GM19372 (cell line): ENCODE results near the gene UBN1.

Experiments used
- ATAC-seq: cut with Tn5 transposase; IDR thresholded peaks from one replicate; pipeline ENCODE4 v1.9.1; 2021; ENCODE audit warnings: mild to moderate bottlenecking, low read depth, moderate library complexity; ENCODE audit not compliant: unreplicated experiment

UBN1 gene

DNA sequence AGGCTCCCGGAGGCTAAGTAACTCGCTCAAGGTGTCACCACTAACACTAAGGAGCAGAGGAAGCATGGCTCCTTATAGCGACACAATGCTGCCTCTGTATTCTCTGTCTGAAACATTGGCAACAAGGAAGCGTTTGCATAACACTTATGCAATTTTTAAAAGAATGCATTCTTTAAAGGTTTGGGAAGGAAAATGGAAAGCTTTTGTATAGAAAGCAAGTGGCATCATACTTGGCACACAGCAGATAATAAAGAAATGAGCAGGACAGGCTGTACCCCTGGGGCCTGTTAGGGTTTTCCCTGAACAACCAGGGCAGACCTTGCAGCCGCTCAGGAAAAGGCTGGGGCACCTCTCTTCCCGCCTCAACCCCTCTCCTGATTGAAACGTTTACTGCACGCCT lies 52.8 kb downstream of the UBN1 start:
- ATAC-seq, result no peak

DNA sequence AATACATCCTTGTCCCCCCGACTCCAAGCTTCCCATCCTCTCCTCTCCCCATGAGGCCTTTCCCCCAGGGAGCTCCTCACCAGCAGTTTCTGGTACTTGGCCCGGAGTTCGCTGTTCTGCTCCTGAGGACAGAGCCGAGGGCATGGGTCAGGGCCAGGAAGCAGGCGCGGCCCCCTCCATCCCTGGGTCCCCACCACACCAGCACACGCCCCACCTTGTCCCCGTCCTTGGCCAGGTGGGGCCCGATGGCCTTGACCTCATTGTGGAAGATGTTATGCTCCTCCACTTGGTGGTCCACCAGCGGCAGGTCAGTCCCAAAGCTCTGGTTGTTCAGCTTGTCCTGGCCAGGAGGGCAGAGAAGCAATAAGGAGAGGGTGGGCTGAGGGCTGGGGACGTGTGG lies 53.5 kb downstream of the UBN1 start:
- no peak for ATAC-seq

GRCh38 chr16:4902038-4902437 lies 54.8 kb downstream of the UBN1 start:
- no peak for ATAC-seq

DNA sequence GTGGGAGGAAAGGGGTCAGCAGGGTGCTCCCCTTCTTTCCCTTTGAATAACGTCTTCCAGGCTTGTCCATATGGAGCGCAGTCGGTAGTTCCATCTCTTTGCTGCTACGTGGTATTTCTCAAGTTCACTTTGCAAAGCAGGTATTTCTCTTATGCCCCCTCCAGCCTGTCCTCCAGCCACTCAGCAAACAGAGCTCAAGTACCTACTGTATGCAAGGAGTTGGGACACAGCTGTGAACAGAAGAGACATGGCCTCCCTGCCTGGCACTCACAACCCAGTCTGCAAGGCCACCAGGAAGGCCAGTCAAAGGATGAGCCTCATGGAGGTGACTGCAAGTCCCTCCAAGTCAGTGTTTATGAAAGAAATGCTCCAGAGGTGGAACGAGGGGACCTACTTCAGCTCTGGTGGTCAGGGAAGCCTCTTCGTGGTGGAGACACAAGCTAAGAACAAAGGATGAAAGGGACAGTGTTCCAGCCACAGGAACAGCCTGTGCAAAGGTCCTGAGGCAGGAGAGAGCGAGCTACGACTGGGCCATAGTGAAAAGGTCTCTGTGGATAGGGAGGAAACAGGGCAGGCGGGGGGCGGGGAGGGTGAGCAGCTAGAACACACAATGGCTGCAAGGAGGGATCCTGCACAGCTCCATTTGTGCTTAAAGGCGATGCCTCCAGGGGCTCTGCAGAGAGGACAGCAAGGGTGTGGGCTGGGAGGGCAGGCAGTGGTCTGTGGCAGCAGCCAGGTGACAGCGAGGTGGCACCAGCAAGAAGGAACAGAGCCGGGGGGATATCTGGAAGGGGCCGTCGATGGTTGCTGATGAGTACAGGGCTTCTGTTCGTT lies 57.0 kb downstream of the UBN1 start:
- ATAC-seq, result no peak

- ATAC-seq, result no peak
These were observed 57.8 kb downstream of the UBN1 start for GRCh38 chr16:4904942-4905615.

DNA sequence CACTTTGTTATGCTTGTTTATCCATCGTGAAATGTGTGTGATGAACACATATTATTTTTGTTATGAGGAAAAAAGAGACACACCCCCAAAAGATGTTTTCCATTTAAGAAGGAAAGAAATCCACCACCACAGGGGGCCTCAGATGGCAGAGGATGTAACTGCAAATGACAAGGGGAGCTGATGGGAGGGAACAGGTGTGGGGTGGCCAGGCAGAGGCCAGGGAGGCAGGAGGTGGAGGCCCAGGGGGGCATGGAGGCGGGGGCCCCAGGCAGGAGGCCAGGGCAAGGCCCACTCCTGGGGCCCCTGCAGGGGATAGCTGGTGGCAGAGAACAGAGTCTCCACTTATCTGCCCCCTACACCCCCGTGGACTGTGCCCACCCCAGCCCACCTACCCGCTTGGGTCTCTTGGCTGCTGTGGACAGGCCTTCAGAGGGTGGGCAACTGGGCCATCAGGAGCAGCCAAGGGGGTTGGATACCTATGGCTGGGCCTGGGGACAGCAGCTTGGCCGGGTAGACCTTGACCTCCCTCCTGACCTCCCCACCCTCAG lies 61.6 kb downstream of the UBN1 start:
- ATAC-seq, result no peak

GRCh38 chr16:4909825-4910224 lies 62.5 kb downstream of the UBN1 start:
- ATAC-seq, result no peak

DNA sequence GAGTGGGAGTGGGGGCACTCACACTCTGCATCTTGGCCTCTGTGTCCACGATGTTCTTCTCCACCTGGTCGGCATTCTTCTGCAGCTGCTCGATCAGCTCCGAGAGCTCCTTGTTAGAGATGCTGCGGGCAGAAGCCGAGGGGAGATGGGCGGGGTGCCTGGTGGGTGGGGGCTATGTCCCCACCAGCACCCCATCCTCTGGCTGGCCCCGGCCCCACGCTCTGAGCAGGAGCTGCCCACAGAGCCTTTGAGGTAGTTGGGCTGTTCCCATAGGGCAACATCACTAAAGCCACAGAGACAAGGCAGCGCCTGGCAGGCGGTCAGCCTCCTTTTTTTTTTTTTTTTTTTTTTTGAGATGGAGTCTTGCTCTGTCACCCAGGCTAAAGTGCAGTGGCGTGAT lies 63.5 kb downstream of the UBN1 start:
- no peak for ATAC-seq

DNA sequence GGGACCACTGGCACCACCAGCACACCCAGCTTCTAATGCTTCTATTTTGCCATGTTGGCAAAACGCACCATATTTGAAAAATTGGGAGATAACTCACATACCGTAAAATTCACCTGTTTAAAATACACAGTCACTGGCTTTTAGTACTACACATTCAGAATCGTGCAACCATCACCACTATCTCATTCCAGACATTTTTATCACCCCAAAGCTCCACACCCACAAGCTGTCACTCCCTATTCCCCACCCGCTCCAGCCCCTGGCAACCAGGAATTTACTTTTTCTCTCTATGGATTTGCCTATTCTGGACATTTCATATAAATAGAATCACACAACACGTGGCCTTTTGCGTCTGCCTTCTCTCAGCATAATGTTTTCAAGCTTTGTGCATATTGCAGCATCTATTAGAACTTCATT lies 64.7 kb downstream of the UBN1 start:
- no peak for ATAC-seq

DNA sequence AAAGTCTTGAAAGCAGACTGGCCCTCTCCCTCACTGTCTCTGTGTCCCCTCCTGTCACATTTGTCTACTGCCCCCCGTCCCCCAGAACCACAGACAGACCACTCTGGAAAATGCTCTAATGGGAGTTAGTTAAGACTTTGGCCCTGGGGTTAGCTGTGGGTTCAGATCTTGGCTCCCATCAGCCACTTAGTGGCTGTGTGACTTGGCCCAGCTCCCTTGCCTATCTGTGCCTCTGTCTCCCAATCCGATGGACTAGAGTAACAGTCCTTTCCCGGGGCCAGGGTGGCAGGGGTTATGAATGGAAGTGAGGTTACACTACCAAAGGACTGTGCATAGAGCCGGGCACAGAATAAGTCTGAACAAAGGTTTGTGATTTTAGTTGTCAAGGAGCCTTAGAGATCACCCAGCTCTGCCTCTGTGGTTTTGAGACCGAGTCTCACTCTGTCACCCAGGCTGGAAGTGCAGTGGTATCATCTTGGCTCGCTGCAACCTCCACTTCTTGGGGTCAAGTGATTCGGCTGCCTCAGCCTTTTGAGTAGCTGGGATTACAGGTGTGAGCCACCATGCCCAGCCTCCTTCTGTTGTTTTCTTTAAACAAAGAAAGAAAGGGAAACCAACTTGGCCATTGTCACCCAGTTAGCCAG lies 66.0 kb downstream of the UBN1 start:
- no peak for ATAC-seq

DNA sequence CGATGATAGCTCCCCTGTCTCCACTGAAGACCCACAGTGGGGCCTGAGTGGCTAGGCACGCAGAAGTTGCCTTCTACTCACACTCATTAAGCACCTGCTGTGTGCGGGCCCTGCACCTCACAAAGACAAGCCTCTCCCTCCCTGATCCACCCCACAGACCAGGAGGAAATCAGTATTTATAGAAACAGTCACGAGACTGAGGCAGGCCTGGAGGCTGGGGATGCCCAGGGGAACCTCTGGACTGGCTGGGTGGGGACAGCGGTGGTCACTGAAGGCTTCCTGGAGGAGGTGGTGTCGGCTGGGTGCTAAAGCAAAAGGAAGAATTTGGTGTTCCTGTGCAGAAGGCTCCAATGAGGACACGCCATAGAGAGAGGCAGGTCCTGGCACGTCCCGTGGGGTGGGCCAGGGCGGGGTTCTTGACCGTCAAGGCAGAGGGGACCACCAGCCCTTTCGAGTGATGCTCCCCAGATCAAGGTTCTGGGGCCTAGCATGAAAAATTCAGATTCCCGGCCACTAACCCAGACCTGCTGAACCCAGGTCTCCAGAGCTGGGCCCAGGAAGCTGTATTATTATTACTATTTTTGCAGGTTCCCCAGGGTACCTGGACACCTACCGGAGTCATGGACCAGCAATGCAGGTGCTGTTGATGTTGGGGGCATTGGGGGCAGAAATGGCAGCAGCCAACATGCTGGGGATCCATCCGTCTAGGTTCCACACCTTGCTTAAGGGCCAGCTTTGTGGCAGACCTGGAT lies 66.7 kb downstream of the UBN1 start:
- ATAC-seq, result no peak

GRCh38 chr16:4914528-4915225 lies 67.4 kb downstream of the UBN1 start:
- no peak for ATAC-seq

- no peak for ATAC-seq
These were observed 68.0 kb downstream of the UBN1 start for GRCh38 chr16:4915226-4915761.

DNA sequence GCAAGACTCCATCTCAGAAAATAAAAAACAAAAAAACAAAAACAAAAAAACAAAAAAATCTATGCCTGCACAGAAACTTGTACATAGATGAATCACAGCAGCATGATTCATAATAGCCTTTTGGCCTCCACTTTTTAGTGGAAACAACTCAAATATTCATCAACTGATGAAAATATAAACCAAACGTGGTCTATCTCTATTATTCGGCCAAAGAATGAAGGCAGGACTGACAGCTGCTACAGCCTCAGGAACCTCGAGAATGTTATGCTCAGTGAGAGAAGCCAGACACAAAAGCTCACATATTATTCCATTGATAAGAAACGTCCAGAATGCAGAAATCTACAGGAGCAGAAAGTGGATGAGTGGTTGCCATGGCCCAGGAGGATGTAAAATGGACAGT lies 69.8 kb downstream of the UBN1 start:
- ATAC-seq, result no peak

DNA sequence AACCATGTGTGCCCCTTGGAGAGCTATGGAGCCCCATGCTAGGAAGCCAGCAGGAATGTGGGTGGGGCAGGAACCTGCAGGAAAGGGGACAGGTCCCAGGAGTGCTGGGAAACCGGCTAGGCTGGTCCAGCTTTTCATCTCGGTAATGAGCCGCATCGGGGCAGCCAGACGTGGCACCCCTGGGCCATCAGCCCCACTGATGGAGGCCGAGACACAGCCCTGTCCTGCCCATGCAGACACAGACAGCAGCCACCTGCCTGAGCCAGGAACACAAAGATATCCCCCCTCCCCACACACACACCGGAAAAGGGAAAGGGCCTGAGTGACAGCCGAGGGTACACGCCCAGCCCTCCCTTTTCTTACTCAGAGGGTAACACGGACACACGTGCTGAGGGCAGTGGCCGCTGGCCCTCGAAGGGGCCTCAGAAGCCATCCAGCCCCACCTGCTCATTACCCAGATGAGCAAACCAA lies 71.5 kb downstream of the UBN1 start:
- ATAC-seq, result no peak

GRCh38 chr16:4920826-4921225 lies 73.5 kb downstream of the UBN1 start:
- no peak for ATAC-seq

- ATAC-seq, result no peak
These were observed 75.6 kb downstream of the UBN1 start for GRCh38 chr16:4922721-4923342.

GRCh38 chr16:4923853-4924252 lies 76.6 kb downstream of the UBN1 start:
- ATAC-seq, result no peak

DNA sequence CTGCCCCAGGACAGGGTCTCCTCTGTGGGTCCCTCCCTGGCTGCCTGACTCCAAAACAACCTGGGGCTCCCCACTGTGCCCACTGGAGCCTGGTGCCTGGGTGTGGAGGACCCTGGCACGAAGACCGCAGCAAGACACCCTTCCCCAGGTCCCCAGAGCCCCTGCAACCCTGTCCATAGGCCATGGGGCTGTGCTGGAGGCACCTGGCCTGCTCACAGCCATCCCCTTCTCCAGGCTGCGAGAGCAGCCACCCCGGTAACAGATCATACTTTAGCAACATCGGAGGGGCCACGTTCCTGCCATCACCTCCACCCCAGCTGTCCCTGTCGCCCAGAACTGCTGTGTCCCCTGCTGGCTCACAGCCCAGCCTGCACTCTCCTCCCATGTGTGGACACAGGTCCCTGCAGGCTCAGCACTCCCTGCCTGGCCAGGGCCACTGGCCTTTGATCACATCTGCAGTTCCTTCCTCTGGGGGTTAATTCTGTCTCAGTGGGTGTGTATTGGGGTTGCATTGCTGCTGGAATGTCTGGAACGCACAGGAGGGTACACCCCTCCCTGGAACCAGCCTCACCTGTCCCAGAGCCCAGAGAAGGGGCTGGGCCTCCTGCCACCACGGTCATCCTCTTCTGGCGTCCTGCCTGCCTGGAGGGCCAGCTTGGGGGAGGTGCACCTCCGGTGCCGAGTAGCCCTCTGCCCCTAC lies 77.5 kb downstream of the UBN1 start:
- no peak for ATAC-seq
